GM21737 (cell line): ENCODE results near the gene PHYH.
"Not testable (repeated sequence)": the region's sequence is repeated elsewhere in the genome, so short reads cannot be mapped to it uniquely, and the experiment has no call there.

Experiments
- ATAC-seq: cut with Tn5 transposase; IDR thresholded peaks from one replicate; pipeline ENCODE4 v1.9.1; 2021; ENCODE audit warnings: mild to moderate bottlenecking, moderate library complexity; ENCODE audit not compliant: unreplicated experiment

Gene PHYH

GRCh38 chr10:13299437-13300287, at the start of gene PHYH:
TSS of gene PHYH (minus strand) at chr10:13300064. CDS start at chr10:13300042, 22 bp downstream.
- peak; percentile 68 for ATAC-seq

- ATAC-seq: peak; percentile 48
Observed at GRCh38 chr10:13348216-13349017, 48.6 kb upstream of the PHYH start, which contains the start of gene SEPHS1. TSS of gene SEPHS1 (minus strand) at chr10:13348293. CDS start at chr10:13344950, 3,343 bp downstream.

GRCh38 chr10:13347500-13348156, 47.8 kb upstream of the PHYH start:
- ATAC-seq: peak; percentile 43

GRCh38 chr10:13347043-13347499, 47.2 kb upstream of the PHYH start:
- ATAC-seq: peak; percentile 24

GRCh38 chr10:13346283-13347042, 46.6 kb upstream of the PHYH start:
- ATAC-seq: no peak

GRCh38 chr10:13340626-13341376, 40.9 kb upstream of the PHYH start:
- peak; percentile 85 for ATAC-seq

GRCh38 chr10:13340068-13340467, 40.2 kb upstream of the PHYH start:
- ATAC-seq: no peak

- ATAC-seq: no peak
Observed at GRCh38 chr10:13338390-13339110, 38.7 kb upstream of the PHYH start.

- no peak for ATAC-seq
Observed at GRCh38 chr10:13337827-13338196, 37.9 kb upstream of the PHYH start.

- no peak for ATAC-seq
Observed at GRCh38 chr10:13337128-13337826, 37.4 kb upstream of the PHYH start.

GRCh38 chr10:13335881-13336280, 36.0 kb upstream of the PHYH start:
- ATAC-seq: no peak

- ATAC-seq: no peak
Observed at GRCh38 chr10:13334556-13334955, 34.7 kb upstream of the PHYH start.

GRCh38 chr10:13331646-13332045, 31.8 kb upstream of the PHYH start:
- no peak for ATAC-seq

- not testable (repeated sequence) for ATAC-seq
Observed at GRCh38 chr10:13330980-13331379, 31.1 kb upstream of the PHYH start.

- ATAC-seq: no peak
Observed at GRCh38 chr10:13329565-13329964, 29.7 kb upstream of the PHYH start.

GRCh38 chr10:13328613-13329012, 28.7 kb upstream of the PHYH start:
- no peak for ATAC-seq

- no peak for ATAC-seq
Observed at GRCh38 chr10:13328126-13328525, 28.3 kb upstream of the PHYH start.

- no peak for ATAC-seq
Observed at GRCh38 chr10:13327534-13327933, 27.7 kb upstream of the PHYH start.
